SU-DHL-6 (cell line): ENCODE results near the gene TOE1.

ENCODE experiments used
- H2AFZ ChIP-seq: fragments of 200-600 bp; sonication (generic); 2 replicates; pipeline ENCODE4 v1.6.1; 2014; ENCODE audit warnings: low read depth, mild to moderate bottlenecking, moderate library complexity, mixed read lengths, antibody characterized with exemption, low read length; ENCODE audit not compliant: severe bottlenecking
- H3F3A ChIP-seq: fragments of 200-600 bp; shearing (Covaris generic); 2 replicates; pipeline ENCODE4 v1.6.0; 2016; ENCODE audit warnings: antibody characterized with exemption, mild to moderate bottlenecking; ENCODE audit not compliant: insufficient read depth
- H3K27ac ChIP-seq: fragments of 200-600 bp; sonication (generic); 2 replicates; pipeline ENCODE4 v1.5.1; 2016; ENCODE audit warnings: low read depth, mild to moderate bottlenecking, low read length, moderate library complexity, mixed read lengths
- H3K27me3 ChIP-seq: fragments of 200-600 bp; sonication (generic), shearing (Covaris generic); 2 replicates; pipeline ENCODE4 v1.6.0; 2014; ENCODE audit warnings: mild to moderate bottlenecking, low read length
- H3K36me3 ChIP-seq: fragments of 200-600 bp; sonication (generic); 2 replicates; pipeline ENCODE4 v1.6.1; 2014; ENCODE audit warnings: mild to moderate bottlenecking, low read length, mixed read lengths
- H3K4me2 ChIP-seq: fragments of 300-600, 200-600 bp; shearing (Covaris generic), sonication (generic); 2 replicates; pipeline ENCODE4 v1.6.0; 2014; ENCODE audit warnings: low read length, low read depth, mild to moderate bottlenecking; ENCODE audit not compliant: poor library complexity, severe bottlenecking
- H3K4me3 ChIP-seq: fragments of 200-600 bp; sonication (generic); 2 replicates; pipeline ENCODE4 v1.5.1; 2014; ENCODE audit warnings: antibody characterized with exemption, low read length, mild to moderate bottlenecking, mixed read lengths; ENCODE audit not compliant: insufficient read depth, poor library complexity, severe bottlenecking
- H3K79me2 ChIP-seq: fragments of 200-600 bp; sonication (generic); 2 replicates; pipeline ENCODE4 v1.6.1; 2014; ENCODE audit warnings: mild to moderate bottlenecking, low read length, moderate library complexity; ENCODE audit not compliant: insufficient read depth
- H3K9ac ChIP-seq: fragments of 200-600 bp; sonication (generic); 2 replicates; pipeline ENCODE4 v1.7.0; 2014; ENCODE audit warnings: mild to moderate bottlenecking, low read length
- H3K9me2 ChIP-seq: fragments of 200-600 bp; sonication (generic); replicated peaks from 2 replicates; pipeline ENCODE4 v1.6.1; 2014; ENCODE audit warnings: low read length; ENCODE audit not compliant: insufficient read depth
- H3K9me3 ChIP-seq: fragments of 200-600 bp; sonication (generic); 2 replicates; pipeline ENCODE4 v1.6.1; 2014; ENCODE audit warnings: low read length, mixed read lengths; ENCODE audit not compliant: insufficient read depth
- H4K20me1 ChIP-seq: fragments of 200-600 bp; sonication (generic); 2 replicates; pipeline ENCODE4 v1.6.1; 2014; ENCODE audit warnings: low read depth, mild to moderate bottlenecking, antibody characterized with exemption, low read length, moderate library complexity, mixed read lengths
- CTCF ChIP-seq: fragments of 200-600 bp; sonication (generic); IDR thresholded peaks from one replicate; pipeline ENCODE4 v1.5.1; 2017; ENCODE audit warnings: antibody characterized with exemption, mild to moderate bottlenecking, low read length, moderate library complexity; ENCODE audit not compliant: insufficient read depth, poor library complexity, severe bottlenecking
- EZH2phosphoT487 ChIP-seq: fragments of 200-600 bp; sonication (generic), shearing (Covaris generic); conservative IDR thresholded peaks from 2 replicates; pipeline ENCODE4 v1.6.1; 2018; ENCODE audit warnings: mild to moderate bottlenecking, antibody characterized with exemption, low read length, moderate library complexity, mixed read lengths

TOE1 gene

DNA sequence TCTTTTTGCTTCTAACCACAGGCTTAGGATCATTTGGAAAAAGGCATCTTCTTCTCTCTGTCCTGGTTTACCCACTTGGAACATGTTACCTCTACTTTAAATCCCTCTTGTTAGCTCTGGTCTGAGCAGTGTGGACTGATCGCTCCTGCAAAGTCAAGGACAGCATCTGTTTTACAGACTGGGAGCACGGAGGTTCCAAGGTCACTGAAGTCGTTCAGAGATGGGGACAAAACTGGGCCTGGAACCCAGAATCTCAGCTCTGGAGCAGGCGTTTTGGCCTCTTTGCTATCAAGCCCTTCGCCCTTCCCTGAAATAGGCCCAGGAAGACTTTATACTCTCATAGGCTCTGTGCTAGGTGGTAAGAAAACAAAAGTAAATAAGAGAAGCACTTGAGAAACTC, 11.5 kb downstream of the TOE1 start:
- Histone ChIP-seq H3K27me3 (no peaks in the 10 kb centered on the region), H3K4me3 (no peak overlapping the region), H3K27ac (no peak overlapping the region), H3K36me3 (no peaks in the 10 kb centered on the region), H2AFZ (no peak overlapping the region), H3K9me2 (no peaks in the 10 kb centered on the region), H3K4me2 (no peak overlapping the region), H3F3A (0 out of 2 replicates have a peak, but pooled peaks cover under 1% of the 10 kb centered on the region), H3K79me2 (no peaks in the 10 kb centered on the region), H4K20me1 (no peaks in the 10 kb centered on the region), H3K9me3 (no peaks in the 10 kb centered on the region), H3K9ac (no peak overlapping the region)
- no peak for TF ChIP-seq CTCF
- no peak for TF ChIP-seq EZH2phosphoT487

- Histone ChIP-seq H3K36me3 (no peaks in the 10 kb centered on the region), H3K4me2 (no peak overlapping the region), H3K9me3 (no peaks in the 10 kb centered on the region), H2AFZ (no peak overlapping the region), H3K9ac (no peak overlapping the region), H4K20me1 (no peaks in the 10 kb centered on the region), H3K27me3 (no peaks in the 10 kb centered on the region), H3F3A (no peaks in the 10 kb centered on the region), H3K4me3 (no peak overlapping the region), H3K9me2 (no peaks in the 10 kb centered on the region), H3K27ac (no peak overlapping the region), H3K79me2 (no peaks in the 10 kb centered on the region)
- TF ChIP-seq EZH2phosphoT487 (no peak), CTCF (no peak)
Measured at GRCh38 chr1:45353685-45354084, 13.7 kb downstream of the TOE1 start.

DNA sequence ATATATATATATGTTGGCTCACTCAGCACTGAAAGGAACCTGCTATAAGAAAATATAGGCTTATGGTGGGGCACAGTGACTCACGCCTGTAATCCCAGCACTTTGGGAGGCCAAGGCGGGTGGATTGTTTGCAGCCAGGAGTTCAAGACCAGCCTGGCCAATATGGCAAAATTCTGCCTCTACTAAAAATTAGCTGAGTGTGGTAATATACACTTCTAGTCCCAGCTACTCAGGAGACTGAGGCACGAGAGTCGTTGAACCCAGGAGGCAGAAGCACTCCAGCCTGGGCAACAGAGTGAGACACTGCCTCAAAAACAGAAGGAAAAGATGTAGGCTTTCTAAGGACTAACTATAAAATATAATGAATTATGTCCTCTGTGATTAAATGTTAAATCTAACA, 14.9 kb downstream of the TOE1 start:
- Histone ChIP-seq H3K9ac (no peak overlapping the region), H3K27ac (no peak overlapping the region), H3K79me2 (no peaks in the 10 kb centered on the region), H2AFZ (no peak overlapping the region), H4K20me1 (no peaks in the 10 kb centered on the region), H3K27me3 (no peaks in the 10 kb centered on the region), H3K9me2 (no peaks in the 10 kb centered on the region), H3K4me3 (no peak overlapping the region), H3K36me3 (no peaks in the 10 kb centered on the region), H3K9me3 (no peaks in the 10 kb centered on the region), H3K4me2 (no peak overlapping the region), H3F3A (no peaks in the 10 kb centered on the region)
- no peak for TF ChIP-seq EZH2phosphoT487
- TF ChIP-seq CTCF, result no peak
